Measurements from ENCODE around the gene PCBP3. TPM values are rescaled to one million over a fixed set of nuclear protein-coding genes. Genes with fewer than 3 reads are reported as not detected.
"Not testable (repeated sequence)": the region's sequence is repeated elsewhere in the genome, so short reads cannot be mapped to it uniquely, and the experiment has no call there.

Gene PCBP3
- total RNA-seq, 4 donors from 2014 or later = 0.13 to 0.26 TPM; not detected in 2

DNA sequence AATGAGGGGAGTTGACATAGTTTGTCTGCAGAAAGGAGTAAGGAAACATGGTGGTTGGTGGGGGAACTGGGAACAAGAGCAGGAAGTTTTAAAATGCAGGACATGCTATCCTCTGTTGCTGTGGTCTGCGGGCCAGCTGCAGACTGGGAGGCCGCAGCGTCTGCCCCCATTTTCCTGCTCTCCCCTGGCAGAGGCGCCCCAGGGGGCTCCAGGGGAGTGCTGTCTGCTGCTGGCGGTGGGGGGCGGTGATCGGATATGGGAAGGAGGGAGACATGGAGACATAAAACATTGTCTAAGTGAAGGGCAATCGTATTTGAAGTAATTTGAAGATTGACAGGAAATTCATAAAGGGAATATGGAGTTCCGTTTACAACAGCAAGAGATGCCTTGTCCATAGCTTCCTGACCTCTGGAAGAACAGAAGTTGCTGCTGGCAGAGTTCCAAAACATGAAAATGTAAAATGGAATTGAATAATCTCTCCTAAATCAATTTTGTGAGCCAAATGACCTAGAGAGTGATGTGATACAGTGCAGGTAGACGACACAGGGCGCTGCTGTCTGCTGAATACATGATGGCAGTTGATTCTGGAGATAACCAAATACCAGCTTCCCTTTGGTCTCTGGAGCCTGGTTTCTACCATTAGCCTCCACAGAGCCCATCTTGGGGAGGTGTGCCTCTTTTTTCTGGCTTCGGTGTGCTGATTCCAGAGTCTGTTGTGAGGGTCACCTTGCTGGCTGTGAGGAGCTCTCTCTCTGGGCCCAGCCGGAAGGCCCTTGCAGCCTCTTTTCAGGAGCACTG, 61.0 kb downstream of the PCBP3 start:
- Histone ChIP-seq H3K36me3 (no peaks in the 10 kb centered on the region), H3K27ac (no peak overlapping the region), H3K9me3 (no peaks in the 10 kb centered on the region), H3K4me3 (no peak overlapping the region), H3K4me1 (no peaks in the 10 kb centered on the region), H3K27me3 (no peaks in the 10 kb centered on the region)
- DNase-seq (no peak), ATAC-seq (no peak)
- TF ChIP-seq POLR2A (IDR thresholded peaks at IDR 0.05) = no peak
- TF ChIP-seq, protein P1, sequence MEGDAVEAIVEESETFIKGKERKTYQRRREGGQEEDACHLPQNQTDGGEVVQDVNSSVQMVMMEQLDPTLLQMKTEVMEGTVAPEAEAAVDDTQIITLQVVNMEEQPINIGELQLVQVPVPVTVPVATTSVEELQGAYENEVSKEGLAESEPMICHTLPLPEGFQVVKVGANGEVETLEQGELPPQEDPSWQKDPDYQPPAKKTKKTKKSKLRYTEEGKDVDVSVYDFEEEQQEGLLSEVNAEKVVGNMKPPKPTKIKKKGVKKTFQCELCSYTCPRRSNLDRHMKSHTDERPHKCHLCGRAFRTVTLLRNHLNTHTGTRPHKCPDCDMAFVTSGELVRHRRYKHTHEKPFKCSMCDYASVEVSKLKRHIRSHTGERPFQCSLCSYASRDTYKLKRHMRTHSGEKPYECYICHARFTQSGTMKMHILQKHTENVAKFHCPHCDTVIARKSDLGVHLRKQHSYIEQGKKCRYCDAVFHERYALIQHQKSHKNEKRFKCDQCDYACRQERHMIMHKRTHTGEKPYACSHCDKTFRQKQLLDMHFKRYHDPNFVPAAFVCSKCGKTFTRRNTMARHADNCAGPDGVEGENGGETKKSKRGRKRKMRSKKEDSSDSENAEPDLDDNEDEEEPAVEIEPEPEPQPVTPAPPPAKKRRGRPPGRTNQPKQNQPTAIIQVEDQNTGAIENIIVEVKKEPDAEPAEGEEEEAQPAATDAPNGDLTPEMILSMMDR (IDR thresholded peaks at IDR 0.05 in 4 of 5, conservative IDR thresholded peaks at IDR 0.05 in 1 of 5) = no peak
- intact Hi-C loops (cut with DNase I; ENCODE audit: low total_unique reads) = no loop called here
- in situ Hi-C loops (cut with MboI; ENCODE audit: low sequenced_read_pairs in 4 of 4) = no loop called here

DNA sequence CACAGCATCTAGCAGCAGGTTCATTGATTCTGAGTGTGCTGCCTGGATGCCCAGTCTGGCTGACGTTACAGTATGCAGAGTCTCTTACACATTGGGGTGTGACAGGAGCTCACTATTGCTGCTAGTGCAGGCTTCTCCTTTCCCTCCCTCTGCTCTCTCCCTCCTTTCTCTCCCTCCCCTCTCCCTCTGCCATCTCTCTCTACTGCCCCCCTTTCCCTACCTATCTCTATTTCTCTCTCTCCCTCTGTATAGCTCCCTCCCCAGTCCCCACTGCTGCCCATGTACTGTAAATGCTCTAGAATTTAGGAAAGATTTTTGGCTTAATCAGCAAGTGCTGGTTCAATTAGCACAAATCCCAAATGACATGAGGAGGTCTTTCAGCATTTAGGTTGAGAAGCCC, 62.8 kb downstream of the PCBP3 start:
- no peaks in the 10 kb centered on the region for H3K9me3 ChIP-seq
- no peak overlapping the region for H3K4me3 ChIP-seq
- no peaks in the 10 kb centered on the region for H3K4me1 ChIP-seq
- in situ Hi-C loops (cut with MboI; ENCODE audit: low sequenced_read_pairs in 4 of 4) = no loop called here
- ATAC-seq (no peak), DNase-seq (no peak)
- no peaks in the 10 kb centered on the region for H3K36me3 ChIP-seq
- H3K27me3 ChIP-seq = no peaks in the 10 kb centered on the region
- TF ChIP-seq POLR2A (IDR thresholded peaks at IDR 0.05) = no peak
- TF ChIP-seq, protein P1 (IDR thresholded peaks at IDR 0.05 in 4 of 5, conservative IDR thresholded peaks at IDR 0.05 in 1 of 5) = no peak
- H3K27ac ChIP-seq = no peak overlapping the region
- intact Hi-C loops (cut with DNase I; ENCODE audit: low total_unique reads) = no loop called here

DNA sequence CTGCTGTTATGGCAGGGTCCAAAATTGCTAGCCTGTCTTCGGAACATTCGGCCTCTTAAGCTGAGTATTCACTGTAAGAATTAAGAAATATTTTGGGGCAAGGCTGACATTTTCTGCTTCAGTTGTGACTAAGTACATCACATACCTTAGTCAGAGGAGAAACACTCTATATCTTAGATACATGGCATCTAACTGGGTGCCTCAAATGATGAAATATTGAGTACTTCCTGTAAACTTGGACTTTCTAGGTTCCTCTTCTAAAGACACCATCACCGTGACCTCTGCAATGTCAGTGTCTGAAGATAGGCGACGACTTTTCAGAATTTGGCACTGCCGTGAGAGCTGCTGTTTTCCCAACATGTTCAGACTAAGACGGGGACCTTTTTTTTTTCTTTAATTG, 65.6 kb downstream of the PCBP3 start:
- Histone ChIP-seq H3K27me3 (no peaks in the 10 kb centered on the region), H3K4me1 (no peaks in the 10 kb centered on the region), H3K27ac (no peak overlapping the region), H3K4me3 (no peak overlapping the region), H3K36me3 (no peaks in the 10 kb centered on the region), H3K9me3 (no peaks in the 10 kb centered on the region)
- intact Hi-C loops (cut with DNase I; ENCODE audit: low total_unique reads) = no loop called here
- TF ChIP-seq POLR2A (IDR thresholded peaks at IDR 0.05) = no peak
- TF ChIP-seq, protein P1 (IDR thresholded peaks at IDR 0.05 in 4 of 5, conservative IDR thresholded peaks at IDR 0.05 in 1 of 5) = no peak
- ATAC-seq (no peak), DNase-seq (no peak)
- in situ Hi-C loops (cut with MboI; ENCODE audit: low sequenced_read_pairs in 4 of 4) = no loop called here

DNA sequence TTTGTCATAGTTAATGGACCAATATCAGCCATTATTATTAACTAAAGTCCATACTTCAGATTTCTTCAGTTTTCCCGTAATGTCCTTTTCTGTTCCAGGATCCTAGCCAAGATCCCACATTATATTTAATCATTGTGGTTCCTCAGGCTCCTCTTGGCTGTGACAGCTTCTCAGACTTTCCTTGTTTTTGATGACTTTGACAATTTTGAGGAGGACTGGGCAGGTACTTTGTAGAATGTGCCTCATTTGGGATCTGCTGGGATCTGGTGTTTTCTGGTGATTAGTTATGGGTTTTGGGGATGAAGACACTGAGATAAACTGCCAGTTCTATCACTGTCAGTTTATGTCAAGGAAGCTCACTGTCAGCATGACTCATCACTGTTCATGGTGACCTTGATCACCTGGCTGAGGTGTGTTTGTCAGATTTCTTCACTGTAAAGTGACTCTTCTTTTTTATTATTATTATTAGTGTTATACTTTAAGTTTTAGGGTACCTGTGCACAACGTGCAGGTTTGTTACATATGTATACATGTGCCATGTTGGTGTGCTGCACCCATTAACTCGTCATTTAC, 66.3 kb downstream of the PCBP3 start:
- ATAC-seq (no peak), DNase-seq (no peak)
- no peaks in the 10 kb centered on the region for H3K9me3 ChIP-seq
- TF ChIP-seq, protein P1 (IDR thresholded peaks at IDR 0.05 in 4 of 5, conservative IDR thresholded peaks at IDR 0.05 in 1 of 5) = no peak
- TF ChIP-seq POLR2A (IDR thresholded peaks at IDR 0.05) = no peak
- intact Hi-C loops (cut with DNase I; ENCODE audit: low total_unique reads) (no loop called here), in situ Hi-C loops (cut with MboI; ENCODE audit: low sequenced_read_pairs in 4 of 4) (no loop called here)
- H3K4me3 ChIP-seq = no peak overlapping the region
- no peaks in the 10 kb centered on the region for H3K4me1 ChIP-seq
- H3K27ac ChIP-seq = no peak overlapping the region
- no peaks in the 10 kb centered on the region for H3K27me3 ChIP-seq
- H3K36me3 ChIP-seq = no peaks in the 10 kb centered on the region

DNA sequence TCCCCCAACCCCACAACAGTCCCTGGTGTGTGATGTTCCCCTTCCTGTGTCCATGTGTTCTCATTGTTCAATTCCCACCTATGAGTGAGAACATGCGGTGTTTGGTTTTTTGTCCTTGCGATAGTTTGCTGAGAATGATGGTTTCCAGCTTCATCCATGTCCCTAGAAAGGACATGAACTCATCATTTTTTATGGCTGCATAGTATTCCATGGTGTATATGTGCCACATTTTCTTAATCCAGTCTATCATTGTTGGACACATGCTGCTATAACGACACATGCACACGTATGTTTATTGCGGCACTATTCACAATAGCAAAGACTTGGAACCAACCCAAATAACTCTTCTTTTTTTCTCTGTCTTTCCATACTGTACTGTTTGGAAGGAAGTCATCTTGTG, 66.8 kb downstream of the PCBP3 start:
- DNase-seq; in situ Hi-C loops (cut with MboI; ENCODE audit: low sequenced_read_pairs in 4 of 4); H3K27me3 ChIP-seq; H3K4me1 ChIP-seq; H3K36me3 ChIP-seq; H3K9me3 ChIP-seq; ATAC-seq; H3K4me3 ChIP-seq; H3K27ac ChIP-seq; intact Hi-C loops (cut with DNase I; ENCODE audit: low total_unique reads): not testable (repeated sequence)

All from gastrocnemius medialis (tissue), 4 donors.